HG02840 (cell line): Measurements from ENCODE around the gene BLMH.

Source experiments
- ATAC-seq: cut with Tn5 transposase; IDR thresholded peaks from one replicate; pipeline ENCODE4 v1.9.1; 2021; ENCODE audit warnings: mild to moderate bottlenecking, moderate library complexity, moderate number of reproducible peaks; ENCODE audit not compliant: unreplicated experiment, low FRiP score

The BLMH gene

GRCh38 chr17:30291543-30292285 is at the start of gene BLMH:
BLMH (minus strand) TSS chr17:30291944; CDS start chr17:30291819, 125 bp downstream.
- peak; percentile 66 for ATAC-seq

DNA sequence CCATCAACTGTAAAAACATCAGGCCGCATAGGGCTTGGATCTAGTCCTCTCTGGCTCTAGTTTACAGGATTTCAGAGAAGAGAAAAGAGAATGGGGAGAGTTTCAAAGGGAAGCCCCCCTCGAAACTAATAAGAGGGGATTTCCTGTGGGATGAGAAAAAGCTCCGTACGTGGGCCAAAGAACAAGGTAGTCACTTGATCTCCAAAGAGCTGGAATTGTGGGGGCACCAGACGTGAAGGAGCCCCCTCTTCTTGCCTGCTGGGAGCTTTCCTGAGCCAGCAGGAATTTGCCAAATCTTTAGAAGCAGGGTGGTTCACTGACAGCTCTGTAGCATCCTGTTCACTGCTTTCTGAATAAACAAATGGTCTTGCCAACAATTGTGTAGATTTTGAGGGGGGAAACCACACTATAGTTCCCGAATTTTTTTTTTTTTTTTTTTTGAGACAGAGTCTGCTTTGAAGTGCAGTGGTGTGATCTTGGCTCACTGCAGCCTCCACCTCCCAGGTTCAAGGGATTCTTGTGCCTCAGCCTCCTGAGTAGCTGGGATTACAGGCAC is 49.1 kb upstream of the BLMH start:
- no peak for ATAC-seq

DNA sequence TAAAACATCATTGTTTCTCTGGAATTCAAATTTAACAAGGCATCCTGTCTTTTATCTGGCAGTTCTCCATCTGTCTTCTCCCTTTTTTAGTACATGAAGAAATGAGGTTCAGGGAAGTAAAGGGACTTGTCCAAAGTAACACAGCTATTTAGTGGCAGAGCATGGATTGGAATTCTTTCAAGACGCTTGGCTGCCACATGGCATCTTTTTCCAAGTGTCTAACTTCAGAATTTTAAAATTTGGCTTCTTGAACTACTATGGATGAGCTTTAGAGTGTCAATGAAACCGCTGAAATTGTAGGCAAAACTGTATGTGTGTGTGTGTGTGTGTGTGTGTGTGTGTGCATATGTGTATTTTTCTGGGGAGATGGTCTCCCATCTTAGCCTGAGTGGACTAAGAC is 47.3 kb upstream of the BLMH start:
- no peak for ATAC-seq

- ATAC-seq = no peak
These were observed 45.8 kb upstream of the BLMH start for GRCh38 chr17:30337393-30337999.

- ATAC-seq = no peak
These were observed 44.8 kb upstream of the BLMH start for GRCh38 chr17:30336369-30337171.

GRCh38 chr17:30334421-30334820 is 42.7 kb upstream of the BLMH start:
- no peak for ATAC-seq

DNA sequence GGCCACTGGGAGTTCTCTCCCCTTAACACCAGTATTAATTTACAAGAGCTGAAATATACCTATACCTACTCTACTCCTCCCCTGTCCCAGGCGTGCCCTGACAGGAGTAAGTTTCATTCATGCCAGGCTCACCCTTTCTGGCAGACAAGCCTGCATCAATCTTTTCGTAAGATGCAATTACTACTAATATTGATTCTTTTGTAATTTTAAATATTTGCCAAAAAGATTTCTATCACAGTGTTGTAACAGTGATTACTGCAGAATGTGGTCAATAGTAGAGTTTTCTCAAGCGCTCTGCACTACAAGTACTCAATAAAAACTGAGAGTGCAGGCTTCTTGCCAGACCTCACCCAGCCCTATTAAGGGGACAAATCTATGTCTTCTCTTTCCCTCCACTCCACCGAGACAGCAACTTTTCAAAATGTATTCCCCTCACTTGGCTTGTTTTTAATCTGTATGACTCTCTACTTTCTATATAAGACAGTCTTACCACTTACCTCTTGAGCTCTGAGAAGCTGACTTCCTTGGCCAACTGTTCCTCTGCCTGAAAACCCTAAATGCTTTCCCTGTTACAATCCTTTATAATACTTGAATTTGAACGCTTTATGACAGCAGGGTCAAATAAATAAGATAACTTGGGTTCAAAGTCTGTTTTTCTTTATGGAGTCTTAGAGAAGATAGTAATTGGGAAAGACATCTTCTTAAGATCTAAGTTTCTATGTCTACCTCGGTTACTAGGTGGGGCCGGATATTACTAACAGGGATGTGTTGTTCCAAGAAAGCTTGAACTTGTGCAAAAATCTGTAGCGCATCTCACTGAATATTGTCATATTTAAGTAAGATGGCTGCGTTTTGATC is 42.0 kb upstream of the BLMH start, which contains the start of gene TMIGD1:
Gene TMIGD1, minus strand, starts transcription at position 555 of the 858 bp plus-strand sequence. CDS start 1,924 bp downstream, outside the sequence.
- no peak for ATAC-seq

DNA sequence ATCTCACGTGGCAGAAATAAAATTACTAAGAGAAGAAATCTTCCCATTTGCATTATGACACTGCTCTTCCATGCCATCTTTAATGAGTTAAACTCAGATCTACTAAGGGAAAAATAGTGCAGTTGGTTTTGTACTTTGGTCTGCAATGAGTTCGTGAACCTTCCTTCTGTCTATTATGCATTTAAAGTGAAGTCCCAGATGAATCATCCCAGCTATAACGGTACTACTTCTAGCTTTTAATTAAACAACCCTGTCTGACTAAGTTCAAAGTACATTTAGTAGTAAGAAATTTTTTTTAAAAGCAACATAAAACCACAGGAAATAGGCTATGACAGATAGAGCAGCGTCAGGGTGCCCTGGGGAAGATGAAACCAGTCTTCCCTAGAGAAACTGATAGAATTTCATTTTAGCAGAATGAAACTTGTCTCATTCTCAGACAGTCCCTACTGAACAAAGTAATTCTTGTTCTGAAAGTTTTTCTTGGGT is 40.4 kb upstream of the BLMH start:
- no peak for ATAC-seq

DNA sequence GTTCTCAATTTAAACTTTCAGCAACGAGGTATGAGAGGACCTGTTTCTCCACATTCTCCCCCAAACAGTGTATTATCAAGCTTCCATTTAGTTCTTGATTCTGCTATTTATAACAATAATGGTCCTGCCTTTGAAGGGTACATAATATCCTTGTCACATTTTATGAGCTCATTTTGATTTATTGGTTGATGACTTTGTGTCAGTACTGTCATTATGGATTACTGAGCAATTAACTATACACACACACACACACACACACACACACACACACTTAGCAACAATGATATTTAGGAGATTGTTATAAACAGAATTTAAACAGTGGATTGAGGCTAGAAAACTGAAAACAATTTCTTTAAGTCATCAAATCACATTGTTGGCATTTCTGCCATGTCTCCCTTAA is 35.1 kb upstream of the BLMH start:
- no peak for ATAC-seq

DNA sequence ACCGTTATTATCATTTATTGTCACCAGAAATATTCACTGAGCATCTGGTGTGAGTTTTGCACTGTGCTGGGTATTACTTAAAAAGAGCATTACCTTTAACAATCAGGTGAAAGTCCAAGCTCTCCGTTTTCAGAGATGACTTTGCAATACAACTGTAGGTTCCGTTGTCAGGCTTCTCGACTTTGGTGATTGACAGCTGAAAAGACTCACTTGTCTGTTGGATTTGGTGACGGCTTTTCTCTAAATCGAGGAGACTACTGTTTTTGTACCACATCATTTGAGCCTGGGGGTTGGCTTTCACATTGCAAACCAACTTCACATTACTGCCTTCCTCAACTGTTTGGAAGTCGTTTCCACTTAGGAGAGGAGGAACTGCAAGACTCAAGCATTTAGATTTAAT is 33.0 kb upstream of the BLMH start:
- no peak for ATAC-seq

- ATAC-seq = no peak
These were observed 32.2 kb upstream of the BLMH start for GRCh38 chr17:30323895-30324319.

- no peak for ATAC-seq
These were observed 31.6 kb upstream of the BLMH start for GRCh38 chr17:30323262-30323894.

DNA sequence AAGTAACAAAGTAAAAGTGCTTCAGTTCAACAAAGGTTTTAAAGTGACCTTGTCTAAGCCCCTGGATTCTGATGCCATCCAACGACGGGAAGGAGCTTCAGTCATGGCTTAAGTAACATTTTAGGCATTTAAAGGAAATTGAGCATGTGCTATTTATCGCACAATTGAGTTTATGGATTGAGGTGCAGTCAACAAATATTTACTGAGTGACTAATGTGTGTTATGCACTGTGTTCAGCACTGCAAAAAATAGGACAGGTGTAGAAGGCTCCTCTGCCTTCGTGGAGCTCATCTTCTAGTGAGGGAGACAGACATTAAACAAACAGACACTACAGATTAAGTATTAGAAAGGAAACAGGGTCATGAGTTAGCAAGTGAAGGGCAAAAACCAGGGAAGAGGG is 29.6 kb upstream of the BLMH start:
- ATAC-seq = no peak

GRCh38 chr17:30318155-30318554 is 26.4 kb upstream of the BLMH start:
- ATAC-seq = no peak

- no peak for ATAC-seq
These were observed 25.0 kb upstream of the BLMH start for GRCh38 chr17:30316736-30317135.

GRCh38 chr17:30315106-30315505 is 23.4 kb upstream of the BLMH start:
- ATAC-seq = no peak

GRCh38 chr17:30314474-30314873 is 22.7 kb upstream of the BLMH start:
- ATAC-seq = no peak

DNA sequence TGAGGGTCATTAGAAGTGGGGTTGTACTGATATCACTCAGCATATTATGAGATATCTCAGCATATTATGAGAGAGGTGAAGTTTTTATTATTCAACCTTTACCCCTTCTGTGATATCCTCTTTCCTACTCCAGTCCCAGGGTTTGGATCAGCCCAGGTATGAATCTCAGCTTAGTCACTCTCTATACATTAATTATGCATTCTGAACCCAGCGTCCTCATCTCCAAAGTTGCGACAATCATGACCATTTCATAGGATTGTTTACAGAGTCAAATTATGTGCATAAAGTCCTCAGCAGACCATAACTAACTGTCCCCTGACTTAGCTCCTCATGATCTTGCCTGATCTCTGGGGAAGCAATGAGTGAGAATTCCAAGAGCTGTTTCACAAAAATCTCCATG is 20.5 kb upstream of the BLMH start:
- no peak for ATAC-seq

- ATAC-seq = no peak
These were observed 18.8 kb upstream of the BLMH start for GRCh38 chr17:30310562-30310961.
